DOHH2 (cell line): Measurements from ENCODE around the gene MICAL2.

Source experiments
- H3F3A ChIP-seq: fragments of 200-600 bp; sonication (generic), shearing (Covaris generic); 2 replicates; pipeline ENCODE4 v1.6.0; 2016; ENCODE audit warnings: antibody characterized with exemption, mild to moderate bottlenecking; ENCODE audit not compliant: control insufficient read depth, insufficient read depth
- H3K27ac ChIP-seq: fragments of 200-600 bp; sonication (generic); 2 replicates; pipeline ENCODE4 v1.5.1; 2014; ENCODE audit warnings: low read depth, mild to moderate bottlenecking, low read length, moderate library complexity
- H3K27me3 ChIP-seq: fragments of 200-600 bp; sonication (generic); 2 replicates; pipeline ENCODE4 v1.6.1; 2014; ENCODE audit warnings: mild to moderate bottlenecking, low read length, mixed read lengths; ENCODE audit not compliant: control insufficient read depth
- H3K36me3 ChIP-seq: fragments of 200-600 bp; sonication (generic); 2 replicates; pipeline ENCODE4 v1.6.1; 2014; ENCODE audit warnings: mild to moderate bottlenecking, low read length, moderate library complexity, mixed read lengths; ENCODE audit not compliant: control insufficient read depth
- H3K4me1 ChIP-seq: fragments of 200-600 bp; sonication (generic); 2 replicates; pipeline ENCODE4 v1.6.1; 2014; ENCODE audit warnings: mild to moderate bottlenecking, low read length, mixed read lengths; ENCODE audit not compliant: control insufficient read depth
- H3K4me2 ChIP-seq: fragments of 200-600 bp; sonication (generic); 2 replicates; pipeline ENCODE4 v1.6.0; 2014; ENCODE audit warnings: mild to moderate bottlenecking, low read length, moderate library complexity
- H3K4me3 ChIP-seq: fragments of 200-600 bp; sonication (generic); 2 replicates; pipeline ENCODE4 v1.5.1; 2014; ENCODE audit warnings: mild to moderate bottlenecking, low read length, mixed read lengths
- H3K79me2 ChIP-seq: fragments of 200-600 bp; sonication (generic); 2 replicates; pipeline ENCODE4 v1.6.1; 2014; ENCODE audit warnings: mild to moderate bottlenecking, low read length, mixed read lengths; ENCODE audit not compliant: control insufficient read depth
- H3K9me2 ChIP-seq: fragments of 200-600 bp; sonication (generic); replicated peaks from 2 replicates; pipeline ENCODE4 v1.6.1; 2014; ENCODE audit warnings: mild to moderate bottlenecking, low read length, mixed read lengths; ENCODE audit not compliant: control insufficient read depth
- H3K9me3 ChIP-seq: fragments of 200-600 bp; sonication (generic); 2 replicates; pipeline ENCODE4 v1.6.1; 2014; ENCODE audit warnings: antibody characterized with exemption, low read length, mixed read lengths; ENCODE audit not compliant: control insufficient read depth, insufficient read depth
- H4K20me1 ChIP-seq: fragments of 200-600 bp; sonication (generic); 2 replicates; pipeline ENCODE4 v1.6.0; 2014; ENCODE audit warnings: low read depth, mild to moderate bottlenecking, antibody characterized with exemption, low read length, moderate library complexity; ENCODE audit not compliant: control insufficient read depth, insufficient read depth
- EZH2phosphoT487 ChIP-seq: fragments of 200-600 bp; sonication (generic); IDR thresholded peaks from 2 replicates; pipeline ENCODE4 v1.6.1; 2017; ENCODE audit warnings: borderline replicate concordance, mild to moderate bottlenecking, antibody characterized with exemption, low read length, moderate library complexity, mixed read lengths
- TF ChIP-seq, protein P1 (sequence below): fragments of 200-600 bp; sonication (generic); IDR thresholded peaks from one replicate; pipeline ENCODE4 v1.5.1; 2014; ENCODE audit warnings: antibody characterized with exemption, mild to moderate bottlenecking, low read depth, low read length; ENCODE audit not compliant: poor library complexity, severe bottlenecking

Gene MICAL2

DNA sequence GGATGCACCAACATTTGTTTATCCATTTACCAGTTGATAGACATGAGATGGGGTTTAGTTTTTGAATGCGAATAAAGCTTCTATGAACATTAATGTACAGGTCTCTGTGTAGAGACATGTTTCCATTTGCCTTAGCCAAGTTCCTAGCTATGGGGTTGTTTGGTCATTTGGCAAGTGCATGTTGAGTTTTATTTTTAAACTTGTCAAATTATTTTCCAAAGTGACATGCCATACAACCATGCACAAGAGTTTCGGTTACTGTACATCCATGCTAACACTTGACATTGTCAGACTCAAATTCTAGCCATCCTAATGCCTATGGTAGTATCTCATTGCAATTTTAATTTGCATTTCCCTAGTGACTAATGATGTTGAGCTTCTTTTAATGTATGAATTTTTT, 196.4 kb downstream of the MICAL2 start:
- Histone ChIP-seq H3K9me3 (no peaks in the 10 kb centered on the region), H3K4me3 (no peak overlapping the region), H3K4me2 (no peak overlapping the region), H3K36me3 (no peaks in the 10 kb centered on the region), H3F3A (no peaks in the 10 kb centered on the region), H4K20me1 (no peaks in the 10 kb centered on the region), H3K27ac (no peak overlapping the region), H3K27me3 (no peaks in the 10 kb centered on the region), H3K9me2 (no peaks in the 10 kb centered on the region), H3K79me2 (no peaks in the 10 kb centered on the region), H3K4me1 (no peaks in the 10 kb centered on the region)
- no peak for TF ChIP-seq EZH2phosphoT487
- TF ChIP-seq, protein P1, sequence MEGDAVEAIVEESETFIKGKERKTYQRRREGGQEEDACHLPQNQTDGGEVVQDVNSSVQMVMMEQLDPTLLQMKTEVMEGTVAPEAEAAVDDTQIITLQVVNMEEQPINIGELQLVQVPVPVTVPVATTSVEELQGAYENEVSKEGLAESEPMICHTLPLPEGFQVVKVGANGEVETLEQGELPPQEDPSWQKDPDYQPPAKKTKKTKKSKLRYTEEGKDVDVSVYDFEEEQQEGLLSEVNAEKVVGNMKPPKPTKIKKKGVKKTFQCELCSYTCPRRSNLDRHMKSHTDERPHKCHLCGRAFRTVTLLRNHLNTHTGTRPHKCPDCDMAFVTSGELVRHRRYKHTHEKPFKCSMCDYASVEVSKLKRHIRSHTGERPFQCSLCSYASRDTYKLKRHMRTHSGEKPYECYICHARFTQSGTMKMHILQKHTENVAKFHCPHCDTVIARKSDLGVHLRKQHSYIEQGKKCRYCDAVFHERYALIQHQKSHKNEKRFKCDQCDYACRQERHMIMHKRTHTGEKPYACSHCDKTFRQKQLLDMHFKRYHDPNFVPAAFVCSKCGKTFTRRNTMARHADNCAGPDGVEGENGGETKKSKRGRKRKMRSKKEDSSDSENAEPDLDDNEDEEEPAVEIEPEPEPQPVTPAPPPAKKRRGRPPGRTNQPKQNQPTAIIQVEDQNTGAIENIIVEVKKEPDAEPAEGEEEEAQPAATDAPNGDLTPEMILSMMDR: no peak

DNA sequence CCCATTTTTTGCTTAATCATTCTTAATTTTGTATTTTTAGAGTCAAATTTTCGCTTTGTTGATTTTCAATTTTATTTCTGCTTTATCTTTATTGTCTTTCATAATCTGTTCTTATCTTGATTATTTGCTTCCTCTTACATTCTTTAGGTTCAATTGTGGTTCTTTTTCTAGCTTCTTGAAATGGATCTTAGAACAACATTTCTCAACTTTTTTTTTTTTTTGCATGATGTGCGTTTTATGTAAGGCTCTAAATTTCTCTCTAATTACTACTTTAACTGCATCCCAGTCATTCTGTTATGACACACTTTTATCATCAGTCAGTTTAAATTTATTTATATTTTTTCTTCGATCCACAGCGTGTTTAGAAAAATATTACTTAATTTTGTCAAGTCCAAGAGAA, 201.7 kb downstream of the MICAL2 start:
- no peaks in the 10 kb centered on the region for H3K9me3 ChIP-seq
- no peaks in the 10 kb centered on the region for H3K79me2 ChIP-seq
- H4K20me1 ChIP-seq: no peaks in the 10 kb centered on the region
- no peaks in the 10 kb centered on the region for H3K4me1 ChIP-seq
- H3K4me3 ChIP-seq: no peak overlapping the region
- no peak overlapping the region for H3K4me2 ChIP-seq
- no peak for TF ChIP-seq EZH2phosphoT487
- TF ChIP-seq, protein P1: no peak
- H3K9me2 ChIP-seq: no peaks in the 10 kb centered on the region
- H3F3A ChIP-seq: no peaks in the 10 kb centered on the region
- H3K36me3 ChIP-seq: no peaks in the 10 kb centered on the region
- no peaks in the 10 kb centered on the region for H3K27me3 ChIP-seq
- no peak overlapping the region for H3K27ac ChIP-seq
